PC-3 (cell line): ENCODE data around the gene DERA. TPM values are rescaled to one million over a fixed set of nuclear protein-coding genes. Genes with fewer than 3 reads are reported as not detected.
"Not testable (repeated sequence)": the region's sequence is repeated elsewhere in the genome, so short reads cannot be mapped to it uniquely, and the experiment has no call there.

ENCODE experiments used
- ATAC-seq: fragments of 200-7000 bp; cut with Tn5 transposase; 2 replicates; pipeline ENCODE4 v1.9.1; 2020; ENCODE audit warnings: mild to moderate bottlenecking, moderate library complexity
- BruUV-seq: library from RNA; stranded (reverse); fragments of 400-500 nt; replicated peaks from 2 replicates; lab custom pipeline; 2021; lab: Mats Ljungman, UMichigan
- CTCF ChIA-PET: fragments of 300-600 bp; sonication (Branson Sonifier 250); formaldehyde crosslinking; loops from one replicate; lab custom pipeline; 2022; ENCODE audit warnings: antibody characterized with exemption; lab: Charles Lee
- POLR2A ChIA-PET: fragments of 300-600 bp; sonication (Branson Sonifier 250); formaldehyde crosslinking; loops from one replicate; lab custom pipeline; 2022; ENCODE audit warnings: antibody characterized with exemption; ENCODE audit not compliant: unreplicated experiment; lab: Charles Lee
- DNase-seq: peaks from one replicate; pipeline ENCODE4 v3.0.0-alpha.2; 2015
- H2AFZ ChIP-seq: fragments of 300-600 bp; sonication (generic); 2 replicates; pipeline ENCODE4 v1.6.0; 2016; ENCODE audit warnings: antibody characterized with exemption, low read length
- H3F3A ChIP-seq: fragments of 300-600 bp; sonication (generic); one replicate; pipeline ENCODE4 v1.6.0; 2017; ENCODE audit warnings: antibody characterized with exemption, low read length, control low read depth, mild to moderate bottlenecking; ENCODE audit not compliant: unreplicated experiment
- H3K27ac ChIP-seq: fragments of 300-600 bp; sonication (generic); 2 replicates; pipeline ENCODE4 v1.5.1; 2016; ENCODE audit warnings: mild to moderate bottlenecking, low read length
- H3K27me3 ChIP-seq: fragments of 300-600 bp; sonication (generic); 2 replicates; pipeline ENCODE4 v1.6.1; 2016; ENCODE audit warnings: low read length, mixed read lengths
- H3K36me3 ChIP-seq: fragments of 300-600 bp; sonication (generic); 2 replicates; pipeline ENCODE4 v1.6.1; 2016; ENCODE audit warnings: low read depth, mixed run types, low read length, mixed read lengths
- H3K4me1 ChIP-seq: fragments of 300-600 bp; sonication (generic); 2 replicates; pipeline ENCODE4 v1.5.1; 2016; ENCODE audit warnings: low read length; ENCODE audit not compliant: insufficient read depth
- H3K4me2 ChIP-seq: fragments of 300-600 bp; sonication (generic); 2 replicates; pipeline ENCODE4 v1.6.0; 2016; ENCODE audit warnings: low read length
- H3K4me3 ChIP-seq: fragments of 300-600 bp; sonication (generic); 2 replicates; pipeline ENCODE4 v1.5.1; 2016; ENCODE audit warnings: mild to moderate bottlenecking, low read length, mixed read lengths
- H3K79me2 ChIP-seq: fragments of 300-600 bp; sonication (generic); 2 replicates; pipeline ENCODE4 v1.6.1; 2017; ENCODE audit warnings: low read length, mixed read lengths
- H3K9ac ChIP-seq: fragments of 300-600 bp; sonication (generic); 2 replicates; pipeline ENCODE4 v1.6.0; 2016; ENCODE audit warnings: mild to moderate bottlenecking, low read length
- H3K9me2 ChIP-seq: fragments of 300-600 bp; sonication (generic); replicated peaks from 2 replicates; pipeline ENCODE4 v1.6.1; 2016; ENCODE audit warnings: mixed run types, low read length, mixed read lengths
- H3K9me3 ChIP-seq: fragments of 300-600 bp; sonication (generic); 2 replicates; pipeline ENCODE4 v1.6.1; 2016; ENCODE audit warnings: low read length, mixed read lengths
- H4K20me1 ChIP-seq: fragments of 300-600 bp; sonication (generic); 2 replicates; pipeline ENCODE4 v1.6.1; 2016; ENCODE audit warnings: low read length, mixed read lengths
- CTCF ChIP-seq: fragments of 300-600 bp; sonication (generic); conservative IDR thresholded peaks from 2 replicates; pipeline ENCODE4 v1.5.1; 2017; ENCODE audit warnings: antibody characterized with exemption, low read depth, mild to moderate bottlenecking, low read length
- EZH2 ChIP-seq: fragments of 300-600 bp; sonication (generic); IDR thresholded peaks from one replicate; pipeline ENCODE4 v1.6.1; 2017; ENCODE audit warnings: antibody characterized with exemption, mild to moderate bottlenecking, low read length; ENCODE audit not compliant: unreplicated experiment
- EZH2phosphoT487 ChIP-seq: fragments of 300-600 bp; sonication (generic); IDR thresholded peaks from 2 replicates; pipeline ENCODE4 v1.6.1; 2018; ENCODE audit warnings: mild to moderate bottlenecking, antibody characterized with exemption, low read length, borderline replicate concordance
- intact Hi-C: fragments of 100-400 bp; cut with micrococcal nuclease; formaldehyde crosslinking; loops from 2 replicates; pipeline ENCODE4 v1.9.0; 2023
- total RNA-seq: library from RNA; depleted of rRNA; stranded (reverse); fragments of >200 nt; gene quantifications from 2 replicates; pipeline ENCODE4 v1.2.3, GENCODE V29; 2014

The DERA gene
- total RNA-seq, 1 experiment from 2014 or later = 49.4 TPM

DNA sequence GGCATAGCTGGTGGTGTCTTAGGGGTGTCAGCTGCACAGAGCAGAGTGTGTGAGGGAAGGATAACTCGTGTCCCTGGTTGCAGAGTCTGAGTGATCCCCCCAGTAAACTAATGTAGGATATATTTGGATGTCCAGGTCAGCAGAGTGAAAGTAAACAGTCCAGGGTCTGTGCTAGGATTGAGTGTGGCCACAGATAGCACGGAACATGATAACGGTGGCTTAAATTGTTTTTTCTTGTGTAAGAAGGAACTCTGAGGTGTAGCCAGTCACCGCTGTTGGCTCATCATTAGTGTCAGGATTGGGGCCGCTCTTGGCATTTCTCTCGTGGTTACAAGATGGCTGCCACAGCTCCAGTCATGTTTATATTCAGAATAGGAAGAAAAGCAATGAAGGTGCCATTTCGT lies 97.3 kb downstream of the DERA start:
- H3K9me3 ChIP-seq = no peaks in the 10 kb centered on the region
- no TSS peak for BruUV-seq
- no peak overlapping the region for H3K4me3 ChIP-seq
- H3K79me2 ChIP-seq = no peaks in the 10 kb centered on the region
- no peak for TF ChIP-seq EZH2
- H3F3A ChIP-seq = no peaks in the 10 kb centered on the region
- H3K9ac ChIP-seq = no peak overlapping the region
- no peaks in the 10 kb centered on the region for H3K36me3 ChIP-seq
- no peak overlapping the region for H3K27ac ChIP-seq
- no peaks in the 10 kb centered on the region for H3K9me2 ChIP-seq
- POLR2A ChIA-PET = no interaction called here
- ATAC-seq (no peak), DNase-seq (no peak)
- CTCF ChIA-PET = interaction anchor here (0.6 kb wide), 1 partner anchor 74 kb away, joined by 3 read pairs; no protein-coding TSS in a partner anchor
- H3K27me3 ChIP-seq = no peaks in the 10 kb centered on the region
- H3K4me1 ChIP-seq = no peaks in the 10 kb centered on the region
- intact Hi-C loops = no loop called here
- H3K4me2 ChIP-seq = no peak overlapping the region
- no peaks in the 10 kb centered on the region for H4K20me1 ChIP-seq
- H2AFZ ChIP-seq = no peak overlapping the region

DNA sequence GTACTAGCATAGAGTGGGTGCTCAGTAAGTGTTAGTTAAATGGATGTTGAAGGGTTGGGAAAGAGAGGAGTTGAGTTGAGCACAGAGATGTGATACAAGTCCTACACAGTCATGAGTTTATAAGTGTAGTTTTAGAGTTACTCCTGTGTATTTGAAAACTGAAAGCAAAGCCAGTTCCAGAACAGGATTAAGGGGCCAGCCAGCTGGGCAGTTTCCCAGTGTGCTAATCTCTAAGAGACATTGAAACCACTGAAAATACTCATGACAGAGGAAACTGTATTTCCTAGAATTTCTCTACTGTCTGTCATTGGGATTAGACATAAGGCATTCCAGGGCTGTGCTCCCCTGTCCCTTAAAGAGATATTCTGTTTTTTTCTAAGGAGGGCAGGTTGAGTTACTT lies 101.0 kb downstream of the DERA start:
- ATAC-seq = no peak
- Histone ChIP-seq H3K9me3 (no peaks in the 10 kb centered on the region), H3K79me2 (no peaks in the 10 kb centered on the region), H3K27ac (no peak overlapping the region), H4K20me1 (no peaks in the 10 kb centered on the region), H3K9me2 (no peaks in the 10 kb centered on the region), H3K27me3 (no peaks in the 10 kb centered on the region), H3K4me3 (no peak overlapping the region), H3K4me1 (no peaks in the 10 kb centered on the region), H3F3A (no peaks in the 10 kb centered on the region), H2AFZ (no peak overlapping the region), H3K9ac (no peak overlapping the region), H3K36me3 (no peaks in the 10 kb centered on the region), H3K4me2 (no peak overlapping the region)
- BruUV-seq = no TSS peak
- DNase-seq = no peak
- intact Hi-C loops = no loop called here
- ChIA-PET POLR2A (no interaction called here), CTCF (no interaction called here)
- TF ChIP-seq CTCF = no peak
- TF ChIP-seq EZH2 = no peak
- TF ChIP-seq EZH2phosphoT487 = no peak

- H3K36me3 ChIP-seq, H3K9ac ChIP-seq, CTCF ChIA-PET, H4K20me1 ChIP-seq, H3K4me3 ChIP-seq, ATAC-seq, H3K9me3 ChIP-seq, H3K4me1 ChIP-seq, intact Hi-C loops, H3K79me2 ChIP-seq, H3K27me3 ChIP-seq, H2AFZ ChIP-seq, BruUV-seq, H3K9me2 ChIP-seq, H3K4me2 ChIP-seq, POLR2A ChIA-PET, H3K27ac ChIP-seq, DNase-seq, H3F3A ChIP-seq: not testable (repeated sequence)
Observed at GRCh38 chr12:16013722-16014121, 102.6 kb downstream of the DERA start.

DNA sequence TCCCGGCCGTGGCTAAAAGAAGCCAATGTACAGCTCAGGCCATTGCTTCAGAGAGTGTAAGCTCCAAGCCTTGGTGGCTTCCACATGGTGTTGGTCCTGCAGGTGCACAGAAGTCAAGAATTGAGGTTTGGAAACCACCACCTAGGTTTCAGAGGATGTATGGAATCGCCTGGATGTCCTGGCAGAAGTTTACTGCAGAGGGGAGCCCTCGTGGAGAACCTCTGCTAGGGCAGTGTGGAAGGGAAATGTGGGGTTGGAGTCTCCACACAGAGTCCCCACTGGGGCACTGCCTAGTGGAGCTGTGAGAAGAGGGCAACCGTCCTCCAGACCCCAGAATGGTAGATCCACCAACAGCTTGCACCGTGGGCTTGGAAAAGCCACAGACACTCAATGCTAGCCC lies 103.3 kb downstream of the DERA start:
- H3K79me2 ChIP-seq, H3K9ac ChIP-seq, H2AFZ ChIP-seq, H3F3A ChIP-seq, BruUV-seq, POLR2A ChIA-PET, intact Hi-C loops, H3K4me3 ChIP-seq, H4K20me1 ChIP-seq, H3K9me2 ChIP-seq, H3K27ac ChIP-seq, H3K4me1 ChIP-seq, H3K27me3 ChIP-seq, ATAC-seq, DNase-seq, CTCF ChIA-PET, H3K36me3 ChIP-seq, H3K9me3 ChIP-seq, H3K4me2 ChIP-seq: not testable (repeated sequence)
